HCT116 (cell line): ENCODE measurements around the gene SLC27A5.
"Not testable (repeated sequence)": the region's sequence is repeated elsewhere in the genome, so short reads cannot be mapped to it uniquely, and the experiment has no call there.

Source experiments
- POLR2A ChIP-seq: IDR thresholded peaks from 2 replicates; pipeline ENCODE4 v1.7.0; 2011; ENCODE audit warnings: borderline replicate concordance; ENCODE audit not compliant: insufficient read depth, insufficient read length; ENCODE audit errors: extremely low read depth
- TF ChIP-seq, protein P1 (sequence below), 3 experiments: fragments of 200-600 bp in 1 of 3; sonication (generic) in 1 of 3; IDR thresholded peaks in 2 of 3; conservative IDR thresholded peaks in 1 of 3; 2 replicates each; pipeline ENCODE4 v1.5.1; 2012 to 2017; ENCODE audit warnings: low read depth in 2 of 3, low read length in 2 of 3, antibody characterized with exemption in 1 of 3, borderline replicate concordance in 1 of 3, control low read depth in 1 of 3, mild to moderate bottlenecking in 1 of 3, mixed read lengths in 1 of 3, mixed run types in 1 of 3, moderate library complexity in 1 of 3; ENCODE audit not compliant: insufficient read depth in 1 of 3
- TF ChIP-seq, protein P2 (sequence below): IDR thresholded peaks from 2 replicates; pipeline ENCODE4 v1.6.1; 2012

DNA sequence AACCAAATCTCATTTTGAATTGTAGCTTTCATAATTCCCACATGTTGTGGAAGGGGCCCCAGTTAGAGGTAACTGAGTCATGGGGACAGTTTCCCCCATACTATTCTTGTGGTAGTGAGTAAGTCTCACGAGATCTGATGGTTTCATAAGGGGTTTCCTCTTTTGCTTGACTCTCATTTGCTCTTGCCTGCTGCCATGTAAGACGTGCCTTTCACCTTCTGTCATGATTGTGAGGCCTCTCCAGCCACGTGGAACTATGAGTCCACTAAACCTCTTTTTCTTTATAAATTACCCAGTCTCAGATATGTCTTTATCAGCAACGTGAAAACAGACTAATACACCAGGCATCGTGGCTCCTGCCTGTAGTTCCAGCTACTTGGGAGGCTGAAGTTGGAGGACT lies 61.8 kb downstream of the SLC27A5 start:
- not testable (repeated sequence) for TF ChIP-seq POLR2A
- TF ChIP-seq, protein P1, sequence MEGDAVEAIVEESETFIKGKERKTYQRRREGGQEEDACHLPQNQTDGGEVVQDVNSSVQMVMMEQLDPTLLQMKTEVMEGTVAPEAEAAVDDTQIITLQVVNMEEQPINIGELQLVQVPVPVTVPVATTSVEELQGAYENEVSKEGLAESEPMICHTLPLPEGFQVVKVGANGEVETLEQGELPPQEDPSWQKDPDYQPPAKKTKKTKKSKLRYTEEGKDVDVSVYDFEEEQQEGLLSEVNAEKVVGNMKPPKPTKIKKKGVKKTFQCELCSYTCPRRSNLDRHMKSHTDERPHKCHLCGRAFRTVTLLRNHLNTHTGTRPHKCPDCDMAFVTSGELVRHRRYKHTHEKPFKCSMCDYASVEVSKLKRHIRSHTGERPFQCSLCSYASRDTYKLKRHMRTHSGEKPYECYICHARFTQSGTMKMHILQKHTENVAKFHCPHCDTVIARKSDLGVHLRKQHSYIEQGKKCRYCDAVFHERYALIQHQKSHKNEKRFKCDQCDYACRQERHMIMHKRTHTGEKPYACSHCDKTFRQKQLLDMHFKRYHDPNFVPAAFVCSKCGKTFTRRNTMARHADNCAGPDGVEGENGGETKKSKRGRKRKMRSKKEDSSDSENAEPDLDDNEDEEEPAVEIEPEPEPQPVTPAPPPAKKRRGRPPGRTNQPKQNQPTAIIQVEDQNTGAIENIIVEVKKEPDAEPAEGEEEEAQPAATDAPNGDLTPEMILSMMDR (IDR thresholded peaks at IDR 0.05 in 2 of 3, conservative IDR thresholded peaks at IDR 0.05 in 1 of 3; ENCODE audit: borderline replicate concordance in 1 of 3, insufficient read depth in 1 of 3, low read depth in 2 of 3, low read length in 2 of 3) = not testable (repeated sequence)
- TF ChIP-seq, protein P2, sequence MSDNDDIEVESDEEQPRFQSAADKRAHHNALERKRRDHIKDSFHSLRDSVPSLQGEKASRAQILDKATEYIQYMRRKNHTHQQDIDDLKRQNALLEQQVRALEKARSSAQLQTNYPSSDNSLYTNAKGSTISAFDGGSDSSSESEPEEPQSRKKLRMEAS = not testable (repeated sequence)
